Thymus (tissue), 14 donors: ENCODE measurements around the gene OR7G2. TPM values are rescaled to one million over a fixed set of nuclear protein-coding genes. Genes with fewer than 3 reads are reported as not detected.

Source experiments
- DNase-seq, 9 donors: peaks; one replicate each; pipeline ENCODE4 v3.0.0-alpha.2; 2013; ENCODE audit warnings: low spot score in 9 of 9, low read depth in 6 of 9, missing footprints in 1 of 9
- H3K27ac ChIP-seq, 2 donors: one replicate each; pipeline ENCODE4 v1.5.1; 2013; ENCODE audit warnings: control low read depth in 1 of 2, low read depth in 1 of 2, low read length in 1 of 2, mild to moderate bottlenecking in 1 of 2, moderate library complexity in 1 of 2
- H3K27me3 ChIP-seq, 2 donors: one replicate each; pipeline ENCODE4 v1.5.1; 2013; ENCODE audit warnings: low read length in 1 of 2; ENCODE audit not compliant: control insufficient read depth in 2 of 2, insufficient read depth in 1 of 2
- H3K36me3 ChIP-seq, 2 donors: one replicate each; pipeline ENCODE4 v1.5.1; 2013; ENCODE audit warnings: low read length in 1 of 2, mild to moderate bottlenecking in 1 of 2, moderate library complexity in 1 of 2; ENCODE audit not compliant: control insufficient read depth in 2 of 2, insufficient read depth in 2 of 2
- H3K4me1 ChIP-seq, 2 donors: one replicate each; pipeline ENCODE4 v1.5.1; 2013; ENCODE audit warnings: low read length in 2 of 2; ENCODE audit not compliant: control insufficient read depth in 2 of 2, insufficient read depth in 2 of 2
- H3K4me3 ChIP-seq, 2 donors: one replicate each; pipeline ENCODE4 v1.5.1; 2013; ENCODE audit warnings: low read length in 2 of 2, control low read depth in 1 of 2, mild to moderate bottlenecking in 1 of 2
- H3K9me3 ChIP-seq, 2 donors: one replicate each; pipeline ENCODE4 v1.5.1; 2013; ENCODE audit warnings: low read length in 1 of 2, mild to moderate bottlenecking in 1 of 2; ENCODE audit not compliant: control insufficient read depth in 2 of 2, insufficient read depth in 1 of 2
- WGBS: extraction: QIAGEN DNeasy Blood & Tissue Kit; methylation state at CpG from one replicate; pipeline ENCODE4 v1.1.7; 2013; 5-methylcytosine and 5-hydroxymethylcytosine counted together
- long read RNA-seq, 10 donors: transcript quantifications; one replicate each; lab custom pipeline, GENCODE V29; 2026
- polyA plus RNA-seq: library from polyadenylated mRNA; stranded (reverse); fragments of 200-250 nt; gene quantifications from one replicate; pipeline ENCODE4 v1.2.3, GENCODE V29; 2013
- total RNA-seq: library from RNA; stranded (reverse); fragments of 120-200 nt; gene quantifications from one replicate; pipeline ENCODE4 v1.2.4, GENCODE V29; 2013
- donor health status: healthy.

OR7G2 gene
- total RNA-seq (not detected), polyA plus RNA-seq (0.02 TPM)
- long read RNA-seq, donor 1, result 0 reads
- long read RNA-seq, donor 2, result 0 reads
- long read RNA-seq, donor 3, result 0 reads
- long read RNA-seq, donor 4, result 0 reads
- long read RNA-seq, donor 5, result 0 reads
- long read RNA-seq, donor 6, result 0 reads
- long read RNA-seq, donor 7, result 0 reads
- long read RNA-seq, donor 8, result 0 reads
- long read RNA-seq, donor 9, result 0 reads
- long read RNA-seq, donor 10, partial matches to known transcripts, result 0 of 1 reads
- long read RNA-seq, donor 10, other reads (novel, unspliced or antisense), result 0 of 1 reads

DNA sequence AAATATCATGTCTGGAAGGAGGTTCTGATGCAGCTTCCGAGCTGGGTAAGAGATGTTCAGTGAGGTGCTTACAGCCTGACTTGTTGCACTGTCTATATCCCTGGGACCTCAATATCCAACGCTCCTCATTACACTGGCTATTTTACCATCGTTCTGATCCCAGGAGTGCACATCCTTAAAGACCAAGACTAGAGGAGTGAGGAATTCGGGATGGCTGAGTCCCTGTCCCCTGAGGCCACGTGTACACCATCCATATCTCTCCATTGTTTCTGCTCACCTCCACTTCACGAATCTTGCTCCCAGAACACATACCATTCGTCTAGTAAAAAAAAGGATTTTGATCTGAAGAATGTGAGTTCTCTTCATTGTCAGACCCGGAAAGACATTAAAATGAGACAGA, at the start of gene OR7G2:
TSS of gene OR7G2 (minus strand) at position 101 of the 400 bp plus-strand sequence. CDS start 4,232 bp downstream, outside the sequence.
- Histone ChIP-seq H3K27me3 (no peaks in the 10 kb centered on the region), H3K27ac (no peak within 1 kb of the TSS), H3K36me3 (no peaks in the 10 kb centered on the region), H3K4me3 (no peak within 1 kb of the TSS), H3K4me1 (no peaks in the 10 kb centered on the region), H3K9me3 (no peaks in the 10 kb centered on the region)
- DNase-seq, result no peak
- 85% methylated on average over 8 of the region's 8 CpGs for WGBS

DNA sequence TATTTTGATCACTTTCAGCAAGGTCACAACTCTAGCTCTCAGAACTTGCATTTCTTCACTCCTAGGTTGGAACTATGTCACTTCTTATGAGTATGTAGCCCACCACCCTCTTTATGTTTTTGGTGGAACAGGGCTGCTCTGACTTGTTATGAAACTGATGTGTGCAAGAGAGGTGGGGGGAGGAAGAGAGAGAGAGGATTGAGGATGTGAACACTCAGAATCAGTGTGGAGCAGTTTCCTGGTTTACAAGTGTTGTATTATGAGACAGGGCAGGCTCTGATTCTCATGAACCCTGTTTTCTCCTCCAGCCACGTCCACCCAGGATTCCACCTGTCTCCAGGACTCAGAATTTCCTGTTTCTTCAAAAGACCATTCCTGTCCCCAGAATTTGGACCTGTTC, 49.0 kb upstream of the OR7G2 start:
- Histone ChIP-seq H3K36me3 (peaks cover 62 to 67% of the 10 kb centered on the region in 2 donors), H3K4me3 (no peak overlapping the region), H3K9me3 (peaks cover 21 to 44% of the 10 kb centered on the region in 2 donors), H3K4me1 (no peaks in the 10 kb centered on the region), H3K27me3 (no peaks in the 10 kb centered on the region), H3K27ac (no peak overlapping the region)
- 95% methylated on average over 1 of the region's 1 CpG for WGBS
- DNase-seq, result no peak

DNA sequence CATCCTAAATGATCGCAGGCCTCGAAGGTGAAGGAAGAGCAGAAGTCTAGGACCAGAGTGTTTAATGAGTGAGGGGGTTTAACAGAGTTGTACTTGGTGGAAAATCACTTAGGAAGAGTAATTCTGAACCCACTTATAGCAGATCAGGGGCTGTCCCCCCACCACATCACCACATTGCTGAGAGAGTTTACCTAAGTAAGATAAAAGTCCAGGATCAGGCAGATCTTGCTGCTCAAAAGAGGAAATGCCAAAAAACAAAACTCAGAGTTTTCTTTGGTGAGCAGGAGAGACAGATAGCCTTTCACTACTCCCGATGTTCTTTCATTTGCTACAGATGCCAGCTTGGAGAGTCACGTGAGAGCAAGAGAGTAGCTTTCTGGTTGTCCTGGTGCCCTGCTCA, 48.3 kb upstream of the OR7G2 start:
- 96% methylated on average over 4 of the region's 4 CpGs for WGBS

DNA sequence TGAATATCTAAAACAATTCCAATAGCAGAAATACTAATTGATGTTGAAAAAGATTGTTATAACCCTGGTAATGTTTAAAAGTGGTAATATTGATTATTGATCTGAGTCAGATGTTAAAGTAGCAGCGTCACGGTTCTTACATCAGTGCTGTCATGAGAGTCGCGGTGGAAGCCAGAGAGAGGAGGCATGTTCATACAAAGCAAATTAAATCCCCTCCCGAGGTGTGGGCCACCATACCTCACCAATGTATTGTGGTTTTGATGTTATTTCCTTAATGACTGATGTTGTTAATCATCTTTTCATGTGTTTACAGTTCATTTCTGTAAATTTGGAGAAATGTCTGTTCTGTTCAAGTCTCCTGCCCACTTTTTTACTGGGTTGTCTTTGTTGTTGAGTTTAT, 44.1 kb upstream of the OR7G2 start:
- H3K9me3 ChIP-seq, result peaks cover 8 to 29% of the 10 kb centered on the region in 2 donors

More for the DNA sequence above, 48.3 kb upstream of the OR7G2 start:
- Histone ChIP-seq H3K27ac (no peak overlapping the region), H3K36me3 (peaks cover 55 to 59% of the 10 kb centered on the region in 2 donors), H3K27me3 (no peaks in the 10 kb centered on the region), H3K4me3 (no peak overlapping the region), H3K9me3 (peaks cover 17 to 39% of the 10 kb centered on the region in 2 donors), H3K4me1 (no peaks in the 10 kb centered on the region)
- no peak for DNase-seq

DNA sequence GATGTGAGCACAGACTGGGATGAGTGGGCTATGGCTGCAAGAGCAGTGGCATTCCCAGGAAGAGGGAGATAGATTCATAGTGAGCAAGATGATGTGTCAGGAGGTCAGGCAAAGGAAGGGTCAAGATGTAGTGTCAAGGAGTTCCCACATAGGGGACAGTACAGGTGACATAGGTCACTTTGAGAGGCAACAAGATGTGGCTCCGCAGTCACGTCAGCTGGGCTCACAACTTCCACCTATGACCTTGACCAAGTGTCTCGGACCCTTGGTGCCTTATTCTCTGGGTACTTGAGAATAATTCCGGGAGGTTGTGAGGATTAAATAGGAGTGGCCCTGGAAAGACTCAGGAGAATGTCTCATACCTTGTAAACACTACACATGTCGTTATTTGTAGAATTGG, 43.4 kb upstream of the OR7G2 start:
- H3K36me3 ChIP-seq, result peaks cover 21 to 22% of the 10 kb centered on the region in 2 donors
- H3K4me3 ChIP-seq, result no peak overlapping the region
- H3K27me3 ChIP-seq, result no peaks in the 10 kb centered on the region
- H3K27ac ChIP-seq, result no peak overlapping the region
- WGBS, result 97% methylated on average over 5 of the region's 5 CpGs
- H3K4me1 ChIP-seq, result no peaks in the 10 kb centered on the region
- no peak for DNase-seq
- H3K9me3 ChIP-seq, result peaks cover 8 to 29% of the 10 kb centered on the region in 2 donors

More for the DNA sequence above, 44.1 kb upstream of the OR7G2 start:
- Histone ChIP-seq H3K4me3 (no peak overlapping the region), H3K27me3 (no peaks in the 10 kb centered on the region), H3K36me3 (peaks cover 27 to 30% of the 10 kb centered on the region in 2 donors), H3K27ac (no peak overlapping the region), H3K4me1 (no peaks in the 10 kb centered on the region)
- no peak for DNase-seq
- WGBS, result 97% methylated on average over 5 of the region's 5 CpGs

DNA sequence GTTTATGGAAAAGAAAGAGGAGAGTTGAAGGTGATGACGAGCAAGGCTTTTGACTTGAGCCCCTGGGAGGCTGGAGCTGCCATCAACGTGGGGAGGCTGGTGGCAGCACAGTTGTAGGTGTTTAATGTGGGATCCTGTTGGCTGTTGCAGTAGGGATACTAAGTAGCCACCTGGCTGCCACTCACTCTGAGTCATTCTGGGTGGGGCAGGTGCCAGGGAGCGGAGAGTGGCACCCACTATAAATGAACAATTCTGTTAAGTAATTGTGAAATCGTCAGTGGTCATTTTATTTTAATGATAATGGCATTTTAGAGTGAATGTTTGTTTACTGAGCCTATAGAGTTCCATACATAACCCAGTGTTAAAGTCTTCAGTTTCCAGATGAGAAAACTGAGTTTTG, 42.7 kb upstream of the OR7G2 start:
- Histone ChIP-seq H3K9me3 (peaks cover 10 to 32% of the 10 kb centered on the region in 2 donors), H3K27ac (no peak overlapping the region), H3K36me3 (peaks cover 18 to 22% of the 10 kb centered on the region in 2 donors), H3K4me1 (no peaks in the 10 kb centered on the region), H3K27me3 (no peaks in the 10 kb centered on the region), H3K4me3 (no peak overlapping the region)
- no peak for DNase-seq
- 98% methylated on average over 4 of the region's 4 CpGs for WGBS

DNA sequence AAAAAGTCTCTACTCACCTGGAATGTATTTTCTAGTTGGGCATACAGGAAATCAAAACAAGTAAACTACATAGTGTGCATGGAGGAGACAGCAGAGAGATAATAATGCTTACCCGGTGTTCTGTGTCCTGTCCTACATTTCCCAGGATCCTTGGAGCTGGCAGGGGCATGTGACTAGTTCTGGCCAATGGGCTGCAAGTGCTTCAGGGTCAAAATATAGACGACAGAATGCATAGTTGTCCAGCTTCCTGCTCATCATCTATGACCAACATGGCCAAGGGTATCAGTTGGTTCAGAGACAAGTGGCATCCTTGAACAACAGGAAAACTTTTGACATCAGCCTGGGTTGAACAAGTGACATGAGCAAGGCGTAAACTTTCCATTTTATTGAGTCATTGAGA, 41.4 kb upstream of the OR7G2 start:
- peaks cover 18 to 22% of the 10 kb centered on the region in 2 donors for H3K36me3 ChIP-seq

DNA sequence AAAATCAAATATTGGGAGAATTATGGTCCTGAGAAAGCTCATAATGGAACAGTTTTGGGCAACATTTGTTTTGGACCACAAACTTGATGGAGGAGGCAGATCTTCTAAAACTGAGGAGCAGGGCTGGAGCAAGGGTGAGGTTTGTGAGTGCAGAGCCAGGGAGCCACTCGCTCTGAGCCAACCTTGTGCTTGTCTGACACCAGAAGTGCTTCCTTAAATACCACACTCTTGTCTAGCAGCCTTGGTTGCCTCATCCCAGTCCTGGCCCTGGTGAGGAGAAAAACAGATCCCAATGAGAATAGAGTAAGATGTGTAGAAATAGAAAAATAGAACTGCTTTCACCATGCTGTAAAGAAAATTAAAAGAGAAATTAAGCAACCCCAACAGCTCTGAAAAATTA, 39.6 kb upstream of the OR7G2 start:
- H3K4me1 ChIP-seq, result peaks cover 0 to under 1% of the 10 kb centered on the region in 2 donors
- 100% methylated on average over 1 of the region's 1 CpG for WGBS
- H3K36me3 ChIP-seq, result peaks cover 10 to 18% of the 10 kb centered on the region in 2 donors

More for the DNA sequence above, 41.4 kb upstream of the OR7G2 start:
- 97% methylated on average over 3 of the region's 3 CpGs for WGBS
- no peak overlapping the region for H3K27ac ChIP-seq
- no peaks in the 10 kb centered on the region for H3K4me1 ChIP-seq
- H3K4me3 ChIP-seq, result no peak overlapping the region
- DNase-seq, result no peak
- peaks cover 8 to 39% of the 10 kb centered on the region in 2 donors for H3K9me3 ChIP-seq
- no peaks in the 10 kb centered on the region for H3K27me3 ChIP-seq

DNA sequence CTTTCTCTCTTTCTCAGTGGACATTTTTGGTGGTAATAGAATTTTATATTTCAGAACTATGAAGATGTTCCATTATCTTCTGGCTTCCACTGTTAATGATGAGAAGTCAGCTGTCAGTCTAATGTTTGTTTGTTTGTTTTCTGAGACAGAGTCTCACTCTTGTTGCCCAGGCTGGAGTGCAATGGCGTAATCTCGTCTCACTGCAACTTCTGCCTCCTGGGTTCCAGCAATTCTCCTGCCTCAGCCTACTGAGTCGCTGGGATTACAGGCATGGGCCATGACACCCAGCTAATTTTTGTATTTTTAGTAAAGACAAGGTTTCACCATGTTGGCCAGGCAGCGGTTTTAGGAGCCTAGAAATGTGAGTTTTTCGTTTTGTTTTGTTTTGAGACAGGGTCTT, 37.6 kb upstream of the OR7G2 start:
- Histone ChIP-seq H3K27ac (no peak overlapping the region), H3K27me3 (no peaks in the 10 kb centered on the region), H3K4me3 (no peak overlapping the region), H3K4me1 (peaks cover under 1 to 6% of the 10 kb centered on the region in 2 donors), H3K36me3 (peaks cover 10 to 18% of the 10 kb centered on the region in 2 donors), H3K9me3 (peaks cover 6 to 19% of the 10 kb centered on the region in 2 donors)
- no peak for DNase-seq
- 100% methylated on average over 5 of the region's 5 CpGs for WGBS

More for the DNA sequence above, 39.6 kb upstream of the OR7G2 start:
- Histone ChIP-seq H3K9me3 (peaks cover 7 to 28% of the 10 kb centered on the region in 2 donors), H3K4me3 (no peak overlapping the region), H3K27ac (no peak overlapping the region), H3K27me3 (no peaks in the 10 kb centered on the region)
- DNase-seq, result no peak
